Epithelial cell of prostate (primary cell): ENCODE results near the gene RARB.

Source experiments
- DNase-seq: peaks from one replicate; pipeline ENCODE4 v3.0.0-alpha.2; 2011; ENCODE audit warnings: low read depth, low spot score
- H3K27ac ChIP-seq: fragments of 450-650 bp; 2 replicates; pipeline ENCODE4 v1.5.1; 2017; ENCODE audit warnings: mild to moderate bottlenecking

Gene RARB

DNA sequence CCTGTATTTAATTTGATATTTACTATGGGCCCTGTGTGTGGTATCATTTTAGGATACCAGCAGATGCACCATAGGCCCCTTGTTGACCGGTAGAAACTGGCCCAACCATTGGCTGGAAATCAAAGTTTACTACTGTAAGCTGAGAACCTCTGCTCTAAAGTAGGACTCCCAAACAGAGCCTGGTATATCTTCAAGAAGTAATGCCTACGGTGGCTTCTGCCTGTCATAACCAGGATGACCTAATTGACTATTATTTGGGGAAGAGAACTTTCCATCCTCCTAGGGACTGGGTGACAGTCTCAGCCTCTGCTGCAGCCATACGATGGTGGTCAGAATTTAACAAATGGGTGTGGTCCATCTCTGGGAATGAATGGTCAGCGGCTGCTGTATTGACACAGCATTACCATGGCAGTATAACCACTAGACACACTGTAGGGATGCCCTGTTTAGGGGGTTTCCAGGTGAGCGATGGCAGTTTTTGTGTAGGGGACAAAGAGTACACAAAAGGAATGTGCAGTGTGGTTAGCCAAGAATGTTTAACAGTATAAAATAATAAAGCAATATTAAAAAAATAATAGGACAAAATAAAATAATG is 37.3 kb downstream of the RARB start:
- H3K27ac ChIP-seq: no peak overlapping the region
- DNase-seq: no peak

DNA sequence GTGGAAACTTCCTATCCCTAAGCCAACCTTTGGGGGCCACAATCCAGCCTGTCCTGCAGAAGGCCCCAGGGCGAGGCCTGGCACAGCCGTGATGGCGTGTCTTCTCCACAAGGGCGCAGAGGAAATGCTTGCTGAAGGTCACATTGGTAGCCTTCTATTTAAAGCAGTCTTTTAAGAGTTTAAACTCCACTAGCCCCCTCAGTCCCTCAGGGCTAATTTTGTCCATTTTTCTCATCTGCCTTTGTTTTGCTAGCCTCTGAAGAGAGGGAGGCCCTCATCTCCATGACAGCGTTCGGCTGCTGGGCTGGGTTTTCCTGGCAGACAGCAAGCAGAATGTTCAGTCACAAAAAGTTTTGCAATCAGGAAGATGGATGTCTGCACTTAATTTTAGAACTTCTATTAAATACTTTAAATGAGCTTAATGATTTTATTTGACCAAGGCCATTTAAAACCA is 40.8 kb downstream of the RARB start:
- no peak overlapping the region for H3K27ac ChIP-seq

DNA sequence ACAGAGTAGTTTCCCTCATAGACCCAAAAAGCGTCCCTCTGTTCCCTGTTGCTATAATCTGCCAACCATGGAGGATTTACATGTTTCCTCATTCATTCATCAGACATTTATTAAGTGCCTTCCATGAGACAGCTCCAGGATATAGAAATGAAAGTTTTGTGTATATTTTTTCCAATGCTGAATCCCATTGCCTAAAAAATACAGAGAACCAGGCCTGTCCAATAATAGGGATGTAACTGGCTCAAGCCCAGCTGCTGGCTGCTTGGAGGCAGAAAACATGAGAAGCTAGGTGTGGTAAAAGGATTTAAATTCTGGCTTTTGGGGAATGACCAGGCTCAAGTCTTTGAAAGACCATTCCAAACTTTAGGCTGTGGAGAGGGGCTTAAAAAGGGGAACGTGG is 41.5 kb downstream of the RARB start:
- no peak overlapping the region for H3K27ac ChIP-seq

More for the DNA sequence above, 40.8 kb downstream of the RARB start:
- DNase-seq: no peak

DNA sequence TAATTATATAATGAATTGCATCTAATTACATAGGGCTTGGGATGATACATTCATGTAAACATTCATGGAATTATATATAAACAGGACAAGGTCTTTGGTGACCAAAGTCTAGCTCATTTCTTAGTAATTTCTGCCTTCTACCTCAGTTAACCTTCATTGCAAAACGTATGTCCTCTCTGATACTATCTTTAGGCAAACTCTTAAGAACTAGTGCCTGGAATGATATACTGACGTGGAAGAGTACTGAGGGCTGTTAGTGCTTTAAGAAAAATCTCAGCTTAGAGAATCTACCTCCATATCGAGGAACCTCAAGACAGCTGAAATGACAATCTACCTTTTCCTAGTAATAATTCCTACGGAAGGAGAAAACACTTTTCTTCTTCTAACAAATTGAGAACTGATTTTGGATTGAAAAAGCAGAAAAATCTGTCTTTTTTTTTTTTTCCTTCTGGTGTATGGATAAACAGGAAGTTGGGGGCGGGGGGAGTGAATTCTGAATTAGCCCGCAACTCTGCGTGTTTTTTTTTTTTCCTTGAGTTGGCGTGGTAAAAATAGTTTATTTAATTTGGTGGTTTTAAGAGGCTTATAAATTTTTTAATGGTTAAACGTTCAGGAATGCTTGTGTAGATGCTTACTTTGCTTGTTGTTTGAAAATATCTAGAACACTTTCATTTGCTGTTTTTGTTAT is 43.2 kb downstream of the RARB start:
- H3K27ac ChIP-seq: no peak overlapping the region
- DNase-seq: no peak

More for the DNA sequence above, 41.5 kb downstream of the RARB start:
- DNase-seq: no peak

DNA sequence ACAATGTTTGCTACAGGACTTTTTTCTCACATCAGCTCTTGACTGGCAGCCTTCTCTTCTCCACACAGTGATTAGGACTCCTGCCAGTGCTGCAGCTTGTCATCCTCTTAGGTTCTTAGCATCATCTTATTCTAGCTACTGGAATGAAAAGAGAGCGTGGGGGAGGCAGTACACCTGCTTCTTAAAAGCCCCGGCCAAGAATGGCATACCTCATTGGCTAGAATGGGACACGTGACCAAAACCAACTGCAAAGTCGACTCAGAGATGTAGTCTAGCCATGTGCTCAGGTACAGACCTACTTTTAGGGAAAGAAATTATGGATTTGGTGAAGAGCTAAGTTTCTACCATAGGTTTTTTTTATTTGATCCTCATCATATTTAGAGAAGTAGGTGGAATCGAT is 44.1 kb downstream of the RARB start:
- no peak for DNase-seq
- H3K27ac ChIP-seq: no peak overlapping the region

DNA sequence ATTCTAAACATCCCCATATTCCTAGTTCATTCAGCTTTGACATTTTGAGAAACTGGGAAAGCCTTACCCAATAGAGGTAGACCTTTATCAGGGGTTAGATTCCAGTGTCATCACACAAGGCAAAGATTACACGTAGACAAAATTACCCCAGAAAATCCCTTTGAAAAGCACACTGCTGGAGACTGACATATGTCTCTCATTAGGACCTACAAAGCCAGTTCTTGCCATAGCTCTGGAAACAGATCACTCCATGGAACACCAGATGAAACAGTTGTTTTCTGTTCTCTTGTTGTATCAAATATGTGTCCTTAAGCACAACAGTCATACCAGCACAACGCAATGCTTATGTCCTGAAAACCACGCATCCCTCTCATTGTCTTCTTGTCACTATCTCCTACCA is 44.7 kb downstream of the RARB start:
- H3K27ac ChIP-seq: no peak overlapping the region
- no peak for DNase-seq

DNA sequence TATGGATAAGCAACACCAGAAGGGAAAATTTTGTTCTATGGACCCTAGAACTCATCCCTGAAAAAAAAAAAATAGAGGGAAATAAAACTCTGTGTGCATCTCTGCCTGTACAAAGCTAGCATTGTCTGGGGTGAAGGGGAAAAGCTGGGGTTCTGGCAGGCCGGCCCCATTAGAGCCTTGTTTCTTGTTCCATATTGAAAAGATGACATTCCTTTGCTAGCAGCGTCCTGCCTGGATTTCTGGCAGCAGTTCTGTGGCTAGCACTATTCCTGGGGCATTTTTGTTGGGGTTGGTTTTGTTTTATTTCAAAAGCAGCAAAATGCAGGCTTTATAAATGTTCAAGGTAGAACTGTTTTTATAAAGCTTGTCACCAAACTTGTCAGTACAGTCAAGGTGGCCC is 45.2 kb downstream of the RARB start:
- H3K27ac ChIP-seq: no peak overlapping the region
- no peak for DNase-seq

DNA sequence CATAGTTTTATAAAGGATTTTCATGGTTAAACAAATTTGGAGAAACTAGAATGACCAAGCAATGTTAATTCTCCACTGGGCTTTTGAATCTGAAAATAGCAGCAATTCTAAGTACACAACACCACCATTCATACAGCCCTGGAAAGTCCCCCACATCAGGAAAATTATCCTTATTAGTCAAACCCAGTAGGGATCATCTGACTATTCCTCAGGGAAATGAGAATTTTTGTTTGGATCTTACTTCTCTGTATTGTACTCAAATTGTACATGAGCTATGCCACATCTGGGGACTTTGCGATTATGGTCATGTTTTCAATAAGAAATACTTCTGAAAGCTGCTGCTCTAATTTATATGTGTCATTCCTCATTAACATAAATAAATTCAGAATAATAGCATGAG is 46.0 kb downstream of the RARB start:
- no peak for DNase-seq
- no peak overlapping the region for H3K27ac ChIP-seq

DNA sequence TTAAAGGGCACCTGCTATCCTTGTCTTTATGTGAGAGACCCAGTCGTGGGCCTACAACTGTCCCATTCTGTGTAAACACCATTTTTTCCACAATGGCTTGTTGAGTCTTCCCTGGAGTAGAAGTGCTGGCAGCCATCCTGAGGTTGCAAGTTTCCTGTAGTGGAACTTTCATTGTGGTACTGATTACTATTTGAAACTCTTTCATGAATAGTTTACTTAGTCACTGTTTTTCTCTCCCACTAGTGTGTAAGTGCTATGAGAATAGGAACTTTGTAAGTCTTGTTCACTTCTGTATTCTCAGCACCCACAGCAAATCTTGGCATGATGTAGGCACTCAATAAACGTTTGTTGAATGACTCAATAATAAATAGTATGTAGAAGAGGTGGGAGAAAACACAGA is 48.6 kb downstream of the RARB start:
- no peak for DNase-seq
- H3K27ac ChIP-seq: no peak overlapping the region

DNA sequence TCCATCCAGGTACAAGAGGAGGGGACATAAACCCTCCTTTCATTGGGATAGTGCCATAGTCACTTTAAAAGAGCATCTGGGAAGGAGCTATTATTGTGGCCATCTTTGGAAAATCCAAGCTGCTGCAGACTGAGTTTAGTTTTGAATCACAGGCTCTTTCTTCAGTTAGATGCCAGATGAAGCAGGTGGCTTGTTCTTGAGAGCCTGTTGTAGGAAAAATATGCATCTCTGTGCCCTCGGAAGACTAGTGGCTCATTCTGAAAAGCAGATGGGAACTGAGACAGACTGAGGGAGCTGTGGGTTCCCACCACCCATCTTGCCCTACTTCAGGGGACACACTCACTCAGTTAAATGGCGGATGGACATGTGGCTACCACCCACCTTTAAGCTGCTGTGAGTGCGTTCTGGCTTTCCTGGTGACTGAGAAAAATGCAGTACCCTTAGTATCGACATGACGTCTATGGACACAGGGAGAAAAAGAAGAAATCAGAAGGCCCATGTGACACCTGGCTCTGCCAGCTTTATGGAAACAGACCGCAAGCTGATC is 50.2 kb downstream of the RARB start:
- DNase-seq: no peak

DNA sequence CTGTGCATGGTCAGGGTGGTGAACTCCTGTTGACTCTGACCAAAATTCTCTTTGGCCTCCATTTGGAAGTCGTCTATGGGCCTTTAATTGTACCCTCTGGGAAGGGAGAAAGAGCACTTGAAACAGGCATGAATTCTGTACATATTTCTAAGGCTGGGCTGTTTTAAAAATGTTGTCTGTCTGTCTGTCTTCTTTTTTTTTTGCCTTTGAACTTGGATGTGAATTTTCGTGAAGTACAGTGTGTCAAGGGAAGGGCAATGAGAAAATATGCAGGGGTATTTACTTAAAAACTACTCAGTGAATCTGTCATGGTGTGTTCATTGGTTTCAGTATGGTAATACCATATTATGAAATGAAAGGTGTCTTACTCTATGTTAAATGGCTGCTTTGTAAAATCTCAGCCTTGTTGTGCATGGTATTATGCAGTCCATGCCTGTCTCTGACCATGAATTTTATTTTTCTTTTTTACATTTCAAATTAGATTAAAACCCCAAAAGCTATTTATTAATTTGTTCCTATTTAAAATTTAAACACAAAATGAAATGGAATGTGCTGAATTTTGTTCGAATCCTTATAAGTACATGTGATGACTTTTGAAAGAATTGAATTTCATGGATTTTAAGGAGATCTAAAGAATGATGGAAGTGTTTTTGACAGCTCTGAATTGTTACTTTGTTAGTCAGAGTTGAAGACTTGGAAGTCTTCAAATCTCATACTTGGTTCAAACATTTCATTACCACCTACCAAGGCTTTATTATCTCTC is 51.1 kb downstream of the RARB start:
- DNase-seq: no peak

More for the DNA sequence above, 50.2 kb downstream of the RARB start:
- no peak overlapping the region for H3K27ac ChIP-seq

DNA sequence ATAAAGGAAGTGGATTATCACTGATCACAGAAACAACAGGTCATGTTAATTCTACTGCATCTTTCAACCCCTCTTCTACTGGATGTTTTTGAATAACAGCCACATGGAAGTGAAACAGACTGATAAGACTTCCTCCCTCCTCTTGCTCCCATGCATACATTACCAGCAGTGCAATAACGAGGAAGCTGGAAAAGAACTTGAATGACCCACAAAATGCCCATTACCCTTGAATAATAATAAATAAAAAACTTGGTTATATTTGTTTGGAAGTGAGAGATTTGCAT is 51.6 kb downstream of the RARB start:
- H3K27ac ChIP-seq: no peak overlapping the region
- no peak for DNase-seq

More for the DNA sequence above, 51.1 kb downstream of the RARB start:
- no peak overlapping the region for H3K27ac ChIP-seq

DNA sequence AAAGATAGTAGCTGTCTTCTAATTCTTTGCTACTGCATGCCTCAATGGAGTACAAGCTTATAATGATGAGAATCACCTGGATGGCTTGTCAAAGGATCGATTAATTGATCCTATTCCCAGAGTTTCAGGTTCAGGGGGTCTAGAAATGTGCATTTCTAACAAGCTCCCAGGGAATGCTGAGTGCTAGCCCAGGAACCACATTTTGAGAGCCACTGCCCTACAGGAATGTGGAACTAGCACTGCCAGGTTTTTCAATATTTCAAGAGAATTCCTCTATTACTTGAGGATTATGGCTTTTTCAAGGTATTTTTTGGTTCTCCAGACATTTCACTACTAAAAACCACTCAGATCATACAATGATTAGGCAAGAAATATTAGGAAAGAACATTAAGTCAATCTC is 52.7 kb downstream of the RARB start:
- no peak overlapping the region for H3K27ac ChIP-seq
- DNase-seq: no peak

DNA sequence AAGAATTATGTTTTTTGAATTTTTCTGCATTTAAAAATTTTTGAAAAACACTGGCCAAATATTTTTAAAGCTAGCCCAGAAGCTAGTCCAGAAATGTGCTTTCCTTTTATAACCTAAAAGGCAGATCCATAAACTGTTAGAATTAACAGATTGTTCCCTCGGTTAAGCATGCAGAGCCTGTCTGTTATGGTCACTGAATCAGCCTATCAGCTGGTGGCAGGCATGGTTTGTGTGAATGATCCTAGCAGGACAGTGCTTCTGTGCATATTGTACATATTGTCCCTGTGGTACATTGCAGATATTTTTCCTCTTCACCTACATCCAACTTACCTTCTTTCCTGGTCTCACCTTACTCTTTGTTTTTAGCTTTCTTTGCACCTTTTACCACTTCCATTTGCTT is 53.3 kb downstream of the RARB start:
- DNase-seq: no peak
- H3K27ac ChIP-seq: no peak overlapping the region

DNA sequence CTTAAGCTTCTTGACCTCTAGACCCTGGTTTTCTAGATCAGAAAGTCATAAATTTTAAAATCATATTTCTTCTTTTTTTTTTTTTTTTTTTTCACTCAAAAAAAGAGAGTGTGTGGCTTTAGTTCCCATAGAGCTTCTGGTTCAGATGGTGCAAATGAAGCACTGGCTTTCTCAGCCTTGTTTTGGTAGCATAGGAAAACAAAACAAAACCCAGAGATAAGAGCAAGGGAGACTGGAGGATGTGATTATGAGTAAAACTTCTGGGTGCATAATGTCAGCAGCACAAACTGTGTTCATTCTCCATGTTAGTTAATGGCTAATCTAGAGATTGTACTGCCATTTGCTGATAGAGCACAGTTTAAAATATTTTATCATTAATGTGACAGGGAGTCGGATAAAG is 55.4 kb downstream of the RARB start:
- no peak overlapping the region for H3K27ac ChIP-seq
- DNase-seq: no peak

DNA sequence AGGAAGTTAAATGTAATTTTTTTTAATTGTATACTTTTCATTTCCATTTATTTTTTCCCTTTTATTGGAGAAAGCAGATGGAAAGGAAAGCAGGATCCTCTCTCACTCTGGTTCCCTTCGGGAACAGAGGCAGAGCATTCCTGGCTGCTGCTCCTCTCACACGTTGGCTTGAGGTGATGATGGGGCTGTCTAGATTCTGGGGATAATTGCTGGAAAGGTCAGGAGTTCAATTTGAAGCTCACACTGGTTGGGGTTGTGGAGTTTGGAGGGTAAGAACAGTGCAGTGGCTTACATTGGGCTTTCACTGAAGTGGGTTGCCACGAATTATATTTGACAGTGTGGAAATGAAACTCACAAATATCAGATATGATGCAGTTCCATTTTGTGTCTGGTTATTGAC is 57.6 kb downstream of the RARB start:
- DNase-seq: no peak
- no peak overlapping the region for H3K27ac ChIP-seq

DNA sequence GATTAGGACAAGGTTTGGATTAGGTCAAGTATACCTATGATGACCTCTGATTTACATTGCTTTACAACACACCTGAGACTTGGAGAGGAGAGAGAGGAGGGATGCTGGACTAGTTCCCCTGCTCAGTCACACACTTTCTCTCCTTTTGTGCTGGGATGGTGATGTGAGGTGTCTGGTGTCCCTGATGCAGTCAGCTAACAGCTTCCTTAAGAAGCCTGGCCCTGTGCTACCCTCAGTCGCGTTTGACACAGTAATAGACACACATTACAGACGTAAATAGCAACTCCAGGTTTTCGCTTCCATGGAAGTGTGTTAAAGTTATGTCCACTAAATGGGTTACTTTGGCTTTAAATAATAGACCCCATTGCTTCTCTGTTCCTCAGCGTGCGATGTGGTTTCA is 58.9 kb downstream of the RARB start:
- no peak overlapping the region for H3K27ac ChIP-seq
- no peak for DNase-seq

DNA sequence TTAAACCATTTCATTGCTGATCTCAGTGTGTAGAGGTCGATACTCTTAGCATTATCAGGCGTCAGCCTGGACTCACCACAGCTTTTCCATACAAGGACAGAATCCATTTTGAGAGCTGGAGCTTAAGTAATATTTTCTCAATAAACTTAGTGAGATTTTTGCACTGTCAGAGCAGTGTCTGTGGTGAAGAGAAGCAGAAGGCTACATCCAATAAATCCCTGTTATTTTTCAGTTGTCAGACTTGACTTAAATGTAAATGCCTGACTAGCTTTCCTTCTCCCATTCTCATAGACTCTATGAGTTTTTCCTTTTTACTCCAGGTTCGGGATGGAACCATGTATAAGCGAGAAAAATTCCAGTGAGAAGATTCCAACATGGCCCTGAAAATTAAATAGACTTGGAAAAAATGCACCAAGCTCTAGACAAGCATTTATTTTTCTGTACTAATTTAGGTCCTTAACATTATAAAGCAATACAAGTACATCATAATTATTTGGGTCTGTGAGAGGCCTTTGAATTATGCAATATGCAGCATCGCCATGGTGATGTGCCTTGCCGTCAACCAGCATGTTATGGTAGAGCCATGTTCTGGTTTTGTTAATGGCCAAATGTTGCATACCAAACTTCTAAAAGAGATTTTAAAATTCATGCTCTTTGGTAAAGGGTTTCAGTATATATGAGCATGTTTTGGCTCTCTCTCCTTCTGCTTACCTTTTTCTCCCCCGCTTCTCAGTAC is 62.0 kb downstream of the RARB start:
- H3K27ac ChIP-seq: no peak overlapping the region
- DNase-seq: no peak

DNA sequence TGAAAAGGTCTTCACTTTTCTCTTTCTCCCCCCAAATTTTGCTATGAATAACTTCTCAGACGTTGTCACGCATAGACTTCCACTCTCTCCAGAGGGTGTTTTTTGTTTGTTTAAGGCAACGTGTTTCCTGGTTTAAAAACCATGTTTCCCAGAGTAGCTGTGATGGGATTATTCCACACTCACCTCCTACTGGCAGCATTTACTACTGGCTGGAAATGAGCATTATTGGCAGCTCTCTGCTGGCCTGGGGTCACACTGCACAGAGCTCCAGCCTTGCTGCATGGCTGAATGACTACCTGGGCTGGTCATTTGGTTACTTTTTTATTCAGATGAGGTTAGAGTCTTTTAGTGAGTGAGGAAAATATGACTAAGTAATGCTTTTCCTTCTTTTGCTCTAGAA is 65.2 kb downstream of the RARB start:
- DNase-seq: no peak

DNA sequence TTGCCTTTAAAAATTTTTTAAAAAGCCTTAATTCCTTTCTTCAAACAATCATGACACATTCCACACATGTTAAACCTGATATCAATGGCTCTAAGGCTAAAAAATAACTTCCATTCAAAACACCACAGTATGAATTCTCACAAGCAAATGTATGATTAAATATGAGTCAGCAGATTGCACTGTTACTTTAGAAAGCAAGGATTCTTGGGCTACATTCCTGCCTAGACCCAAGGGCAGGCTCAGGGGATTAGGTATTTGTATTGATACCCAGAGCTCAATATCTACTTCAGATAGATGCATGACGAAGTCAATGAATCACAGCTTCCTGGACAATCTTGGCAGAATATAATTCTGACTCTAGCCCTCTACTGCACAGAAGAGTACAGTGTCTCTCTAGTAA is 65.7 kb downstream of the RARB start:
- no peak for DNase-seq

More for the DNA sequence above, 65.2 kb downstream of the RARB start:
- no peak overlapping the region for H3K27ac ChIP-seq

DNA sequence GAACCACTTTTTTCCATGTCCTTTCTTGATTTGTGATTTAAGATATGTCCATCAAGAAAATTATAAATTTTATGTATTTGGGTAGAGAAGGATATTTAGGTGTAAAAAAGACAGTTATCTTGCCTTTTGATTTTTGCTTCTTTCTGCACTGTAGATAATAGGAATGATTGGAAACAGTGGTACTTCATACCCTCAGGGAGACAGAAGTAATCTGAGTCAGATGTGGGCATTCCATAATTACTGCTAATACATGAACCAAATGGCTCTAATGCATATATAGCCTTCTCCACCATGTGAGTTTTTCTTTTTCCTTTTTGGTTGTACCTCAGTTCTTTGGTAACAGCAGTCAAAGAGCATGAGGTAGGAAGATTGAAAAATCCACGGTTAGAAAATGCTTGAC is 67.2 kb downstream of the RARB start:
- no peak for DNase-seq
- H3K27ac ChIP-seq: no peak overlapping the region

More for the DNA sequence above, 65.7 kb downstream of the RARB start:
- no peak overlapping the region for H3K27ac ChIP-seq
